ENCODE data around the gene BBS9. TPM values are rescaled to one million over a fixed set of nuclear protein-coding genes. Genes with fewer than 3 reads are reported as not detected.

Gene BBS9
- total RNA-seq, 1 experiment from 2014 or later, result 5.7 TPM

DNA sequence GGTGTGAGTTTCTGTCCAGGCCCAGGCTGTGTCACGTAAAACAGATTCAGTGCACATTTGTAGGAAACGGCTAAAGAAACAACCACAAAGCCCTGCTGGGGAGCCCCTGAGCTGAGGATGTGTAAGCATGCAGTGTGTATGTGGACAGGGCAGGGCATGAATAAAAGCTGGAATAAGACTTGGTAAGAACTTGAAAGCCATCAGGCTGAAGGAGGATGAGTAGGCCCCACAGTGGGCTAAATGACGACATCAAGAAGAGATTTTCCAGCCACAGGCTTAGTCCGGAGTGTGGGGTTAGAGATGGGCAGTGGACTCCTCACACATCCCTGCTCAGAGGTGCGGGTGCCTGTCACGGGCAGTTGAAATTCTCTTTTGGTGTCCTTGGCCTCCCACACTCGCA, 505.2 kb downstream of the BBS9 start:
- H3K4me3 ChIP-seq (ENCODE audit: low read length), result no peak overlapping the region
- H3K9me3 ChIP-seq (ENCODE audit: low read length), result no peaks in the 10 kb centered on the region
- no peaks in the 10 kb centered on the region for H3K36me3 ChIP-seq (ENCODE audit: low read depth, low read length)
- no peaks in the 10 kb centered on the region for H3F3A ChIP-seq (ENCODE audit: low read length, unreplicated experiment)
- H3K9ac ChIP-seq (ENCODE audit: low read length), result no peak overlapping the region
- H3K27ac ChIP-seq (ENCODE audit: low read length), result no peak overlapping the region
- CTCF ChIA-PET, result no interaction called here
- intact Hi-C loops (cut with micrococcal nuclease), result no loop called here
- H3K27me3 ChIP-seq (ENCODE audit: low read length), result no peaks in the 10 kb centered on the region
- POLR2A ChIA-PET (ENCODE audit: unreplicated experiment), result no interaction called here
- TF ChIP-seq, protein P1, sequence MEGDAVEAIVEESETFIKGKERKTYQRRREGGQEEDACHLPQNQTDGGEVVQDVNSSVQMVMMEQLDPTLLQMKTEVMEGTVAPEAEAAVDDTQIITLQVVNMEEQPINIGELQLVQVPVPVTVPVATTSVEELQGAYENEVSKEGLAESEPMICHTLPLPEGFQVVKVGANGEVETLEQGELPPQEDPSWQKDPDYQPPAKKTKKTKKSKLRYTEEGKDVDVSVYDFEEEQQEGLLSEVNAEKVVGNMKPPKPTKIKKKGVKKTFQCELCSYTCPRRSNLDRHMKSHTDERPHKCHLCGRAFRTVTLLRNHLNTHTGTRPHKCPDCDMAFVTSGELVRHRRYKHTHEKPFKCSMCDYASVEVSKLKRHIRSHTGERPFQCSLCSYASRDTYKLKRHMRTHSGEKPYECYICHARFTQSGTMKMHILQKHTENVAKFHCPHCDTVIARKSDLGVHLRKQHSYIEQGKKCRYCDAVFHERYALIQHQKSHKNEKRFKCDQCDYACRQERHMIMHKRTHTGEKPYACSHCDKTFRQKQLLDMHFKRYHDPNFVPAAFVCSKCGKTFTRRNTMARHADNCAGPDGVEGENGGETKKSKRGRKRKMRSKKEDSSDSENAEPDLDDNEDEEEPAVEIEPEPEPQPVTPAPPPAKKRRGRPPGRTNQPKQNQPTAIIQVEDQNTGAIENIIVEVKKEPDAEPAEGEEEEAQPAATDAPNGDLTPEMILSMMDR (conservative IDR thresholded peaks at IDR 0.05; ENCODE audit: low read depth, low read length), result no peak
- TF ChIP-seq EZH2 (IDR thresholded peaks at IDR 0.05; ENCODE audit: low read length, unreplicated experiment) (no peak), EZH2phosphoT487 (IDR thresholded peaks at IDR 0.05; ENCODE audit: borderline replicate concordance, low read length) (no peak)
- H3K4me2 ChIP-seq (ENCODE audit: low read length), result no peak overlapping the region
- no peak for DNase-seq
- ATAC-seq, result no peak
- BruUV-seq (replicated peaks), result no TSS peak
- H3K9me2 ChIP-seq (replicated peaks; ENCODE audit: low read length), result no peaks in the 10 kb centered on the region
- H3K4me1 ChIP-seq (ENCODE audit: insufficient read depth, low read length), result no peaks in the 10 kb centered on the region; the same call in 1 of the 2 replicates
- no peaks in the 10 kb centered on the region for H4K20me1 ChIP-seq (ENCODE audit: low read length)
- H2AFZ ChIP-seq (ENCODE audit: low read length), result no peak overlapping the region
- H3K79me2 ChIP-seq (ENCODE audit: low read length), result no peaks in the 10 kb centered on the region

DNA sequence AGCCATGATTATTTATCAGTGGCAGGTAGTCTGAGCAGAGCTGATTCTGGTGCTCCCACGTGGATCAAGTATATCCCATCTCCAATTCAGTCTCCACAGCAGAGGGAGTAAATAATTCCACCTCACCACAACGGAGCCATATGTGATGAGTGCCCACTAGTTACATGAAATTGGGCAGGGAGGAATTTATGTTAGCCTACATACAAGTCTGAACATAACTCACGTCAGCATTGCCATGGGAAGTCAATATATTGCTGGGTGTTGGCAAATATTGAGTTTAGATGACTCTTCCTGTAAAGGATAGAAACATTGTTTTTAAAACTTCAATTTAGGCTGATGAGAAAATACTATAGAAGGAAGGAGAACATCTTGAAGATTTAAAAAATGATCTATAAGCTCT, 507.0 kb downstream of the BBS9 start:
- no peak overlapping the region for H3K4me2 ChIP-seq (ENCODE audit: low read length)
- no peaks in the 10 kb centered on the region for H3K36me3 ChIP-seq (ENCODE audit: low read depth, low read length)
- no peak overlapping the region for H3K27ac ChIP-seq (ENCODE audit: low read length)
- DNase-seq, result no peak
- ChIA-PET POLR2A (ENCODE audit: unreplicated experiment) (no interaction called here), CTCF (no interaction called here)
- ATAC-seq, result no peak
- TF ChIP-seq, protein P1 (conservative IDR thresholded peaks at IDR 0.05; ENCODE audit: low read depth, low read length), result no peak
- TF ChIP-seq EZH2 (IDR thresholded peaks at IDR 0.05; ENCODE audit: low read length, unreplicated experiment) (no peak), EZH2phosphoT487 (IDR thresholded peaks at IDR 0.05; ENCODE audit: borderline replicate concordance, low read length) (no peak)
- H3K4me3 ChIP-seq (ENCODE audit: low read length), result no peak overlapping the region
- intact Hi-C loops (cut with micrococcal nuclease), result no loop called here
- no peak overlapping the region for H3K9ac ChIP-seq (ENCODE audit: low read length)
- BruUV-seq (replicated peaks), result no TSS peak
- no peaks in the 10 kb centered on the region for H4K20me1 ChIP-seq (ENCODE audit: low read length)
- H2AFZ ChIP-seq (ENCODE audit: low read length), result no peak overlapping the region
- no peaks in the 10 kb centered on the region for H3F3A ChIP-seq (ENCODE audit: low read length, unreplicated experiment)
- no peaks in the 10 kb centered on the region for H3K9me3 ChIP-seq (ENCODE audit: low read length)
- no peaks in the 10 kb centered on the region for H3K79me2 ChIP-seq (ENCODE audit: low read length)
- H3K27me3 ChIP-seq (ENCODE audit: low read length), result no peaks in the 10 kb centered on the region
- H3K4me1 ChIP-seq (ENCODE audit: insufficient read depth, low read length), result no peaks in the 10 kb centered on the region; the same call in 1 of the 2 replicates
- H3K9me2 ChIP-seq (replicated peaks; ENCODE audit: low read length), result no peaks in the 10 kb centered on the region

DNA sequence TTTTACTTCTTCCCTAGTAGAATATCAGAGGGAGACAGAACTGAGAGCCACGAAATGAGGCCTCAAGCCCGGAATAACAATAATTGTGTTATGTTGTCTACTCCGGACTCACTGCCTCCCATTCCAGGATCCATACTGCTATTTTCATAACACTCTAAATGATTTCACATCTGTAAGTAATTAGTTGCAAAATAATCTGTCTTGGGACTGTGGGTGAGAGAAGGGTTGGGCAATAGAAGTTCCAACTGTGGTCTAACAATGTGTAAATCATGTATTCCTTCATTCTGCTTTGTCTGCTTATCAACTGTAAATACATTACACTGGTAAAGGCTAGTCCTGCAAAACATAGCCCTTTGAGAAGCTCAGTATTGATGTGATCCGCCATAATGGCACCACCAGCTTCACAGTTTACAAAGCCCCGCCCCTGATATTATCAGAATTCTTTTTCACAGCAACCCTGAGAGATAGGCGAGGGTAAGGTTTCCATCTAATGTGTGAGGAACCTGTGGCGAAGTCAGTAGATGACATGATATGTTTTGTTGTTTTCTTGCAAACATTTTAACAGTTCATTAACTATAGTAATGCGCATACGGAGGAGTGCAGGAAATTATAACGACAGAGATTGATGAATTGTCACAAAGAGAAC, 510.3 kb downstream of the BBS9 start:
- BruUV-seq (replicated peaks), result no TSS peak
- Histone ChIP-seq H3K9me2 (replicated peaks; ENCODE audit: low read length) (no peaks in the 10 kb centered on the region), H3K36me3 (ENCODE audit: low read depth, low read length) (no peaks in the 10 kb centered on the region), H3K27ac (ENCODE audit: low read length) (no peak overlapping the region), H3F3A (ENCODE audit: low read length, unreplicated experiment) (no peaks in the 10 kb centered on the region), H3K4me2 (ENCODE audit: low read length) (no peak overlapping the region), H4K20me1 (ENCODE audit: low read length) (no peaks in the 10 kb centered on the region), H3K27me3 (ENCODE audit: low read length) (no peaks in the 10 kb centered on the region), H3K4me1 (ENCODE audit: insufficient read depth, low read length) (0 out of 2 replicates have a peak, but pooled peaks cover 3% of the 10 kb centered on the region), H3K9ac (ENCODE audit: low read length) (no peak overlapping the region), H3K4me3 (ENCODE audit: low read length) (no peak overlapping the region), H3K9me3 (ENCODE audit: low read length) (no peaks in the 10 kb centered on the region), H3K79me2 (ENCODE audit: low read length) (no peaks in the 10 kb centered on the region), H2AFZ (ENCODE audit: low read length) (no peak overlapping the region)
- DNase-seq, result no peak
- TF ChIP-seq EZH2 (IDR thresholded peaks at IDR 0.05; ENCODE audit: low read length, unreplicated experiment), result no peak
- intact Hi-C loops (cut with micrococcal nuclease), result no loop called here
- ChIA-PET CTCF (no interaction called here), POLR2A (ENCODE audit: unreplicated experiment) (no interaction called here)
- no peak for ATAC-seq
